Measurements from ENCODE around the gene CC2D2B.

GRCh38 chr10:95909561-95909960 lies 1.8 kb downstream of the CC2D2B start:
- TF ChIP-seq CTCF (IDR thresholded peaks at IDR 0.05; ENCODE audit: low read depth, low read length, poor library complexity, severe bottlenecking) (no peak), EZH2phosphoT487 (IDR thresholded peaks at IDR 0.05; ENCODE audit: borderline replicate concordance, low read length) (no peak)

All from DOHH2 (cell line).